HepG2 (cell line): ENCODE data around the gene FOSL2. TPM values are rescaled to one million over a fixed set of nuclear protein-coding genes. Genes with fewer than 3 reads are reported as not detected.

Source experiments
- ATAC-seq: fragments of 200-7000 bp; cut with Tn5 transposase; 3 replicates; pipeline ENCODE4 v1.9.1; 2020; ENCODE audit warnings: mild to moderate bottlenecking, moderate library complexity
- BruUV-seq: library from RNA; stranded (reverse); fragments of 400-500 nt; replicated peaks from 2 replicates; lab custom pipeline; 2021; lab: Mats Ljungman, UMichigan
- CTCF ChIA-PET: fragments of 300-600 bp; formaldehyde crosslinking; extraction: SDS; loops from one replicate; lab custom pipeline; 2021; ENCODE audit warnings: low total read pairs, inconsistent platforms, low intra/inter-chr PET ratio; lab: Yijun Ruan, JAX
- POLR2A ChIA-PET: fragments of 350-600 bp; sonication (Branson Sonifier 250); formaldehyde crosslinking; loops from one replicate; lab custom pipeline; 2020; ENCODE audit warnings: antibody characterized with exemption, inconsistent platforms; lab: Yijun Ruan, JAX
- DNase-seq: peaks from one replicate; pipeline ENCODE4 v3.0.0-alpha.2; 2015; ENCODE audit warnings: low spot score
- FAIRE-seq: peaks from 3 replicates; lab custom pipeline; 2011; peaks lifted over from hg19 to GRCh38; lab: Jason Lieb, UNC
- H2AFZ ChIP-seq: one replicate; pipeline ENCODE4 v1.6.1; 2011; ENCODE audit warnings: low read length, inconsistent platforms
- H3K27ac ChIP-seq: fragments of 300-600 bp; 3 replicates; pipeline ENCODE4 v1.8.0; 2011; ENCODE audit warnings: mixed run types, mild to moderate bottlenecking, mixed read lengths, low read length, inconsistent platforms; ENCODE audit not compliant: insufficient read depth; ENCODE audit errors: extremely low read length
- H3K27me3 ChIP-seq, 2 experiments: fragments of 200-600 bp in 1 of 2; 2 replicates in 1 of 2; 3 replicates in 1 of 2; pipeline versions ENCODE4 v1.6.0 to v1.8.0; 2011; ENCODE audit warnings: low read length in 2 of 2, mild to moderate bottlenecking in 2 of 2, moderate library complexity in 2 of 2, inconsistent platforms in 1 of 2; ENCODE audit not compliant: insufficient read depth in 2 of 2, control insufficient read depth in 1 of 2
- H3K36me3 ChIP-seq, 2 experiments: fragments of 200-600 bp in 1 of 2; replicated peaks in 1 of 2; 2 replicates in 1 of 2; 3 replicates in 1 of 2; pipeline versions ENCODE4 v1.5.1 to v1.8.0; 2011; ENCODE audit warnings: low read length in 2 of 2, inconsistent platforms in 1 of 2; ENCODE audit not compliant: insufficient read depth in 2 of 2, control insufficient read depth in 1 of 2
- H3K4me1 ChIP-seq: 2 replicates; pipeline ENCODE4 v1.5.1; 2012; ENCODE audit warnings: low read length, inconsistent platforms; ENCODE audit not compliant: insufficient read depth
- H3K4me2 ChIP-seq: 2 replicates; pipeline ENCODE4 v1.6.0; 2011; ENCODE audit warnings: low read depth, low read length, inconsistent platforms
- H3K4me3 ChIP-seq, 3 experiments: fragments of 200-600 bp in 1 of 3; sonication (generic), shearing (Covaris generic) in 1 of 3; replicated peaks in 1 of 3; 2 replicates each; pipeline ENCODE4 v1.5.1; 2011 to 2016; ENCODE audit warnings: low read length in 3 of 3, inconsistent platforms in 2 of 3, low read depth in 2 of 3, mild to moderate bottlenecking in 2 of 3, control low read depth in 1 of 3, mixed read lengths in 1 of 3; ENCODE audit not compliant: insufficient read depth in 1 of 3
- H3K79me2 ChIP-seq: one replicate; pipeline ENCODE4 v1.6.1; 2011; ENCODE audit warnings: low read length, inconsistent platforms; ENCODE audit not compliant: insufficient read depth
- H3K9ac ChIP-seq: 2 replicates; pipeline ENCODE4 v1.6.0; 2011; ENCODE audit warnings: mild to moderate bottlenecking, low read depth, low read length, inconsistent platforms; ENCODE audit not compliant: insufficient read depth
- H3K9me3 ChIP-seq: 2 replicates; pipeline ENCODE4 v1.5.1; 2012; ENCODE audit warnings: mild to moderate bottlenecking, low read length
- H4K20me1 ChIP-seq: 2 replicates; pipeline ENCODE4 v1.6.0; 2011; ENCODE audit warnings: inconsistent platforms, mild to moderate bottlenecking, low read length, moderate library complexity; ENCODE audit not compliant: insufficient read depth
- ADNP ChIP-seq: sonication (generic); formaldehyde crosslinking; IDR thresholded peaks from 2 replicates; pipeline ENCODE4 v1.4.0; 2020; ENCODE audit warnings: missing genetic modification reagents
- EZH2 ChIP-seq: conservative IDR thresholded peaks from 2 replicates; pipeline ENCODE4 v1.6.1; 2012; ENCODE audit warnings: mild to moderate bottlenecking, low read depth, low read length, moderate library complexity
- HDAC2 ChIP-seq: sonication (generic); formaldehyde crosslinking; IDR thresholded peaks from 2 replicates; pipeline ENCODE4 v1.4.0; 2020; ENCODE audit warnings: missing genetic modification reagents
- NFATC3 ChIP-seq: sonication (generic); formaldehyde crosslinking; IDR thresholded peaks from 2 replicates; pipeline ENCODE4 v1.5.1; 2020; ENCODE audit warnings: mild to moderate bottlenecking, missing genetic modification reagents
- NFIC ChIP-seq: IDR thresholded peaks from 2 replicates; pipeline ENCODE4 v1.6.1; 2012; ENCODE audit warnings: mild to moderate bottlenecking, low read length, inconsistent platforms
- POLR2AphosphoS2 ChIP-seq: IDR thresholded peaks from 2 replicates; pipeline ENCODE4 v1.6.1; 2011; ENCODE audit warnings: low read depth, low read length, improper control_type of control experiment
- SOX13 ChIP-seq, 3 experiments: fragments of 450-650 bp in 1 of 3; sonication (generic) in 1 of 3; formaldehyde crosslinking in 1 of 3; IDR thresholded peaks in 2 of 3; conservative IDR thresholded peaks in 1 of 3; 2 replicates each; pipeline versions ENCODE4 v1.5.0 to v1.6.1; 2016 to 2020; ENCODE audit warnings: antibody characterized with exemption in 1 of 3, mild to moderate bottlenecking in 1 of 3, missing compliant biosample characterization in 1 of 3, missing genetic modification reagents in 1 of 3, moderate library complexity in 1 of 3
- U2AF2 ChIP-seq: fragments of 200-400 bp; formaldehyde crosslinking; IDR thresholded peaks from 2 replicates; pipeline ENCODE4 v1.6.1; 2017; ENCODE audit warnings: low read depth, mild to moderate bottlenecking, low read length
- WGBS: methylation state at CpG from one replicate; pipeline ENCODE4 v1.1.6; 2017; ENCODE audit warnings: low lambda C conversion rate; 5-methylcytosine and 5-hydroxymethylcytosine counted together
- in situ Hi-C: cut with HindIII; loops from 2 replicates; pipeline ENCODE4 v1.10.0; 2017; ENCODE audit warnings: low pct_unique_long_range_greater_than_20kb; ENCODE audit not compliant: extremely low pct_ligation_motif_present
- intact Hi-C: fragments of 100-400 bp; cut with micrococcal nuclease; formaldehyde crosslinking; loops from one replicate; pipeline ENCODE4 v1.10.0; 2022; ENCODE audit not compliant: unreplicated experiment
- polyA plus RNA-seq, 8 experiments: library from polyadenylated mRNA; depleted of rRNA in 3 of 8; stranded (reverse) in 7 of 8; unstranded in 1 of 8; fragments of >200 nt; fragmentation: Illumina TruSeq in 4 of 8; extraction: Trizol in 4 of 8; gene quantifications; 2 replicates each; pipeline versions ENCODE4 v1.2.1 to v1.2.3, GENCODE V29; 2011 to 2016; ENCODE audit warnings: low read depth in 4 of 8, missing spikeins in 1 of 8, mixed read lengths in 1 of 8; ENCODE audit not compliant: insufficient read depth in 1 of 8
- total RNA-seq, 5 experiments: library from RNA; depleted of rRNA; stranded (reverse); fragments of >200 nt; fragmentation: Illumina TruSeq; extraction: Trizol; gene quantifications; 2 replicates each; pipeline ENCODE4 v1.2.3, GENCODE V29; 2016; ENCODE audit warnings: low read depth in 1 of 5
- TF ChIP-seq, protein P1 (sequence below): sonication (generic); formaldehyde crosslinking; IDR thresholded peaks from 2 replicates; pipeline ENCODE4 v1.4.0; 2020; ENCODE audit warnings: mild to moderate bottlenecking, missing genetic modification reagents
- TF ChIP-seq, protein P2 (sequence below): sonication (generic); formaldehyde crosslinking; IDR thresholded peaks from 2 replicates; pipeline ENCODE4 v1.5.1; 2020; ENCODE audit warnings: missing genetic modification reagents, mild to moderate bottlenecking, borderline replicate concordance
- TF ChIP-seq, protein P3 (sequence below): sonication (generic); formaldehyde crosslinking; IDR thresholded peaks from 2 replicates; pipeline ENCODE4 v1.8.1; 2022; ENCODE audit warnings: mild to moderate bottlenecking, missing genetic modification reagents

Gene FOSL2
- total and polyA plus RNA-seq, 2 of the 13 experiments (the other 11 are each of a cell fraction or from before 2014, with no cell fraction given) = 3.4 to 18.1 TPM

DNA sequence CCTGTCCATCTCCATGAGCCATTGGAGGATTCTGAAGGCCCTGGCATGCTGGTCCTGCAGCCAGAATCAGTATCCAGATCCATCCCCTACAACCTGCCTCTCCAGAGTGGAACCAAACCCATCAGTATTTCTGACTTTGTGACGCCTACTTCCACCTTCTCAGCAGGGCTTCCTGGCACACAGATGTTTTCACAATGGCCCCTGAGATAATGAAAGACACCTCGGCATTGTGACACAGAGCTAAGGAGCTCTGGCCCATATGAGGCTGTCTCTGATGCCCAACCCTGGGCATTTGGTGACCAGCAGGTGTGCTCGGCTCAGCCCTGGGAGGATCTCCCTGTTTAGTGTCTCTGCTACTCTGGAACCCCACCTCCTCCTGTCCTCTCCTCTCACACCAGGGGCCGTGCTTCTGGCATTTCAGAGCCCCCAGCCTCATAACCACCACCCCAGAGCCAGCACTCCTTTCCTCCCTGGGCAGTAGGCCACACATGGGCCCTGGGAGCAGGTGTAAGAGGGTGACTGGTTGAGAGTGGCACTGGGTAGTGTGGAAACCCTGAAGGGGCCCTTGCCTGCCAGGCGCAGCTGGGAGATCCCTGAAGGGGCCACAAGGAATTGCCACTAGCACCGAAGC, 38.2 kb downstream of the FOSL2 start (continued):
- TF ChIP-seq, protein P1, sequence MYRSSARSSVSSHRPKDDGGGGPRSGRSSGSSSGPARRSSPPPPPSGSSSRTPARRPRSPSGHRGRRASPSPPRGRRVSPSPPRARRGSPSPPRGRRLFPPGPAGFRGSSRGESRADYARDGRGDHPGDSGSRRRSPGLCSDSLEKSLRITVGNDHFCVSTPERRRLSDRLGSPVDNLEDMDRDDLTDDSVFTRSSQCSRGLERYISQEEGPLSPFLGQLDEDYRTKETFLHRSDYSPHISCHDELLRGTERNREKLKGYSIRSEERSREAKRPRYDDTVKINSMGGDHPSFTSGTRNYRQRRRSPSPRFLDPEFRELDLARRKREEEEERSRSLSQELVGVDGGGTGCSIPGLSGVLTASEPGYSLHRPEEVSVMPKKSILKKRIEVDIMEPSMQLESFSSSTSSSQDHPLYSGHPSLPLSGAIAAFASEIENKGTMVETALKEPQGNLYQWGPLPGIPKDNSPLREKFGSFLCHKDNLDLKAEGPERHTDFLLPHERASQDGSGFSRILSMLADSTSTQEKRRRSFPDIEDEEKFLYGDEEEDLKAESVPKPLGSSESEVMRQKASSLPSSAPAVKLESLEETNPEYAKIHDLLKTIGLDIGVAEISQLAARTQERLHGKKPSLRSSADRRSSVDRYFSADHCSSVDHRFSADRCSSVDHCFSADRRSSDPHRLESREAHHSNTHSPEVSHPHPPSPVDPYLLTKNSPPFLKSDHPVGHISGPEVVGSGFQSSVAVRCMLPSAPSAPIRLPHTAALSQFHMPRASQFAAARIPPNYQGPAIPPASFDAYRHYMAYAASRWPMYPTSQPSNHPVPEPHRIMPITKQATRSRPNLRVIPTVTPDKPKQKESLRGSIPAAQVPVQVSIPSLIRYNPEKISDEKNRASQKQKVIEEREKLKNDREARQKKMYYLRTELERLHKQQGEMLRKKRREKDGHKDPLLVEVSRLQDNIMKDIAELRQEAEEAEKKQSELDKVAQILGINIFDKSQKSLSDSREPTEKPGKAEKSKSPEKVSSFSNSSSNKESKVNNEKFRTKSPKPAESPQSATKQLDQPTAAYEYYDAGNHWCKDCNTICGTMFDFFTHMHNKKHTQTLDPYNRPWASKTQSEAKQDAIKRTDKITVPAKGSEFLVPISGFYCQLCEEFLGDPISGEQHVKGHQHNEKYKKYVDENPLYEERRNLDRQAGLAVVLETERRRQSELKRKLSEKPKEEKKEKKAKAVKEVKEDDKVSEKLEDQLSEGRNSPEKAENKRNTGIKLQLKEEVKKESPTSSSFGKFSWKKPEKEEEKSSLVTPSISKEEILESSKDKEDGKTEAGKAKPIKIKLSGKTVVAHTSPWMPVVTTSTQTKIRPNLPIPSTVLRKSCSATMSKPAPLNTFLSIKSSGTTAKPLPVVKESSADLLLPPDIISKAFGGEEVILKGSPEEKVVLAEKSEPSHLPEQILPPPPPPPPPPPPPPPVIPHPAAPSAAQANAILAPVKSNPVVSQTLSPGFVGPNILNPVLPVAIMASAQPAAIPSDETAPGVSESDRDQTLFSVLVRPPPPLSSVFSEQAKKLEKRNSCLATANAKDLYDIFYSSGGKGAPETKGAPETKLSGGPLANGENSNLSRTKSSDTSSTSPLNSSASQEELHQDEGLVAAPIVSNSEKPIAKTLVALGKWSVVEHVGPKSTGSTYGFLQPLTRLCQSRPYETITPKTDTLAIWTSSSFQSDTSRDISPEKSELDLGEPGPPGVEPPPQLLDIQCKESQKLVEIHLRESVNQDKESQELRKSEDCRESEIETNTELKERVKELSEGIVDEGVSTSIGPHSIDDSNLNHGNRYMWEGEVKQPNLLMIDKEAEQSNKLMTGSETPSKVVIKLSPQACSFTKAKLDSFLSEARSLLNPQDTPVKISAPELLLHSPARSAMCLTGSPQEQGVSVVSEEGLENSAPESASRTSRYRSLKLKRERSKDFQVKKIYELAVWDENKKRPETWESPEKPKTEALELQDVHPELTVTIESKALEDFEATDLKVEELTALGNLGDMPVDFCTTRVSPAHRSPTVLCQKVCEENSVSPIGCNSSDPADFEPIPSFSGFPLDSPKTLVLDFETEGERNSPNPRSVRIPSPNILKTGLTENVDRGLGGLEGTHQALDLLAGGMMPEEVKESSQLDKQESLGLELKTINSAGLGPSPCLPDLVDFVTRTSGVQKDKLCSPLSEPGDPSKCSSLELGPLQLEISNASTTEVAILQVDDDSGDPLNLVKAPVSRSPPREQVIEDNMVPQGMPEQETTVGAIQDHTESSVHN (CRISPR knock-in tag) = no peak
- TF ChIP-seq, all 625 proteins: peak for 0

DNA sequence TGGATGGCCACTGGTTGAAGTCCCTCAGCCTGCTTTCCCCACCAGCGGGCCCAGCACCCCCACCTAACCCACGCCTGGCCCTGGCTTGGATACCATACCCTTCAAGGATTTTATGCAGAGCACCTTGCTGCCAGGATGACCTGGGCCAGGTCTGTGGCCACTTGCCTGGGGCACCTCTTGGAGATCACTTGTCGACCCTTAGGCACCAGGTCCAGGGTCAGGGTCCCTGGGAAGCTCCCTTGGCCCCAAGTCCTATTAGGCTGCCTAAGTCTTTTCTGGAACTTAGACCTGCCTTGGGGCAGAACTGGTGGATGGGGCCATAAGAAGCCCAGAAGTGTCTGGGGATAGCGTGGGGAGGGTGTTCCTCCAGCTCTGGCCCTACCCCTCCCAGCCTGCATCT, 39.1 kb downstream of the FOSL2 start:
- H3K4me1 ChIP-seq = peaks cover 38% of the 10 kb centered on the region
- H4K20me1 ChIP-seq = no peaks in the 10 kb centered on the region
- no peak for FAIRE-seq
- WGBS = 31% methylated on average over 3 of the region's 4 CpGs
- H3K4me3 ChIP-seq = no peak overlapping the region
- no peaks in the 10 kb centered on the region for H3K27me3 ChIP-seq
- H3K27ac ChIP-seq = no peak overlapping the region
- in situ Hi-C loops (no loop called here), intact Hi-C loops (no loop called here)
- ChIA-PET POLR2A (no interaction called here), CTCF (no interaction called here)
- DNase-seq = no peak
- H2AFZ ChIP-seq = no peak overlapping the region
- no TSS peak for BruUV-seq
- no peak for ATAC-seq
- H3K79me2 ChIP-seq = no peaks in the 10 kb centered on the region
- peaks cover 8% of the 10 kb centered on the region; the same call in 1 of the 2 replicates for H3K9me3 ChIP-seq
- no peak overlapping the region for H3K9ac ChIP-seq
- H3K36me3 ChIP-seq = no peaks in the 10 kb centered on the region
- H3K4me2 ChIP-seq = no peak overlapping the region
- TF ChIP-seq HDAC2 (no peak), POLR2AphosphoS2 (no peak), SOX13 (IDR thresholded peaks at IDR 0.05) (no peak), SOX13 (CRISPR knock-in tag; conservative IDR thresholded peaks at IDR 0.05 in 1 of 2, IDR thresholded peaks at IDR 0.05 in 1 of 2) (no peak), U2AF2 (no peak), NFATC3 (CRISPR knock-in tag) (no peak), EZH2 (no peak), ADNP (CRISPR knock-in tag) (no peak), NFIC (no peak)
- TF ChIP-seq, protein P2, sequence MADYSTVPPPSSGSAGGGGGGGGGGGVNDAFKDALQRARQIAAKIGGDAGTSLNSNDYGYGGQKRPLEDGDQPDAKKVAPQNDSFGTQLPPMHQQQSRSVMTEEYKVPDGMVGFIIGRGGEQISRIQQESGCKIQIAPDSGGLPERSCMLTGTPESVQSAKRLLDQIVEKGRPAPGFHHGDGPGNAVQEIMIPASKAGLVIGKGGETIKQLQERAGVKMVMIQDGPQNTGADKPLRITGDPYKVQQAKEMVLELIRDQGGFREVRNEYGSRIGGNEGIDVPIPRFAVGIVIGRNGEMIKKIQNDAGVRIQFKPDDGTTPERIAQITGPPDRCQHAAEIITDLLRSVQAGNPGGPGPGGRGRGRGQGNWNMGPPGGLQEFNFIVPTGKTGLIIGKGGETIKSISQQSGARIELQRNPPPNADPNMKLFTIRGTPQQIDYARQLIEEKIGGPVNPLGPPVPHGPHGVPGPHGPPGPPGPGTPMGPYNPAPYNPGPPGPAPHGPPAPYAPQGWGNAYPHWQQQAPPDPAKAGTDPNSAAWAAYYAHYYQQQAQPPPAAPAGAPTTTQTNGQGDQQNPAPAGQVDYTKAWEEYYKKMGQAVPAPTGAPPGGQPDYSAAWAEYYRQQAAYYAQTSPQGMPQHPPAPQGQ (CRISPR knock-in tag) = no peak
- TF ChIP-seq, protein P3, sequence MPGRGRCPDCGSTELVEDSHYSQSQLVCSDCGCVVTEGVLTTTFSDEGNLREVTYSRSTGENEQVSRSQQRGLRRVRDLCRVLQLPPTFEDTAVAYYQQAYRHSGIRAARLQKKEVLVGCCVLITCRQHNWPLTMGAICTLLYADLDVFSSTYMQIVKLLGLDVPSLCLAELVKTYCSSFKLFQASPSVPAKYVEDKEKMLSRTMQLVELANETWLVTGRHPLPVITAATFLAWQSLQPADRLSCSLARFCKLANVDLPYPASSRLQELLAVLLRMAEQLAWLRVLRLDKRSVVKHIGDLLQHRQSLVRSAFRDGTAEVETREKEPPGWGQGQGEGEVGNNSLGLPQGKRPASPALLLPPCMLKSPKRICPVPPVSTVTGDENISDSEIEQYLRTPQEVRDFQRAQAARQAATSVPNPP = no peak
